ENCODE results near the gene TLR6.

TLR6 gene
- long read RNA-seq, full-length matches to known transcripts = 1 of 1 reads
- long read RNA-seq, partial matches to known transcripts = 0 of 1 reads
- long read RNA-seq, other reads (novel, unspliced or antisense) = 0 of 1 reads

- peak within 1 kb of the TSS; percentile 49 for H3K4me3 ChIP-seq (replicated peaks; ENCODE audit: insufficient read depth, low read length)
- TF ChIP-seq REST (IDR thresholded peaks at IDR 0.05; ENCODE audit: insufficient replicate concordance, low read depth) (no peak), GABPA (IDR thresholded peaks at IDR 0.05; ENCODE audit: low read depth) (no peak), CTCF (IDR thresholded peaks at IDR 0.05; ENCODE audit: insufficient read depth, low read length) (peak; percentile 71), SPI1 (IDR thresholded peaks at IDR 0.05; ENCODE audit: borderline replicate concordance, low read depth) (no peak)
- DNase-seq (ENCODE audit: low read depth in 1 of 2, low spot score in 1 of 2) = peak; percentile 57 to 70
- peak within 1 kb of the TSS; percentile 74 for H3K27ac ChIP-seq (replicated peaks)
- no peaks in the 10 kb centered on the region for H3K27me3 ChIP-seq (ENCODE audit: insufficient read depth, poor library complexity, severe bottlenecking)
Measured at GRCh38 chr4:38856524-38857337, at the start of gene TLR6. TLR6 (minus strand) TSS chr4:38856817; CDS start chr4:38829473, 27,344 bp downstream.

- H3K4me3 ChIP-seq (replicated peaks; ENCODE audit: insufficient read depth, low read length) = no peak overlapping the region
Measured at GRCh38 chr4:38905652-38906385, 49.2 kb upstream of the TLR6 start.

More at GRCh38 chr4:38905652-38906385, 49.2 kb upstream of the TLR6 start:
- H3K27ac ChIP-seq (replicated peaks) = no peak overlapping the region
- no peak for DNase-seq (ENCODE audit: low read depth in 1 of 2, low spot score in 1 of 2)
- TF ChIP-seq SPI1 (IDR thresholded peaks at IDR 0.05; ENCODE audit: borderline replicate concordance, low read depth) (no peak), CTCF (IDR thresholded peaks at IDR 0.05; ENCODE audit: insufficient read depth, low read length) (no peak), POLR2AphosphoS5 (IDR thresholded peaks at IDR 0.05; ENCODE audit: low read depth) (no peak), REST (IDR thresholded peaks at IDR 0.05; ENCODE audit: insufficient replicate concordance, low read depth) (no peak), GABPA (IDR thresholded peaks at IDR 0.05; ENCODE audit: low read depth) (no peak)
- no peaks in the 10 kb centered on the region for H3K27me3 ChIP-seq (ENCODE audit: insufficient read depth, poor library complexity, severe bottlenecking)

Data from HL-60 (cell line).